A549 (cell line): ENCODE measurements around the gene TNS2. TPM values are rescaled to one million over a fixed set of nuclear protein-coding genes. Genes with fewer than 3 reads are reported as not detected.

Source experiments
- ATAC-seq, 2 experiments: fragments of 200-7000 bp in 1 of 2; fragments of >200 bp in 1 of 2; cut with Nextera tagmentation in 1 of 2; cut with Tn5 transposase in 1 of 2; 3 replicates each; pipeline versions ENCODE4 v1.8.0 to v1.9.1; 2018 to 2020; ENCODE audit warnings: mild to moderate bottlenecking in 1 of 2, moderate library complexity in 1 of 2
- CTCF ChIA-PET: fragments of 300-600 bp; sonication (Branson Sonifier 250); formaldehyde crosslinking; extraction: SDS; loops from one replicate; lab custom pipeline; 2021; ENCODE audit warnings: antibody characterized with exemption, inconsistent platforms; lab: Yijun Ruan, JAX
- POLR2A ChIA-PET: fragments of 350-600 bp; formaldehyde crosslinking; extraction: SDS; loops from one replicate; lab custom pipeline; 2021; ENCODE audit warnings: antibody characterized with exemption, inconsistent platforms; lab: Yijun Ruan, JAX
- DNase-seq, 2 experiments: peaks; one replicate each; pipeline versions ENCODE4 v3.0.0 to v3.0.0-alpha.2; 2011 to 2016; ENCODE audit warnings: low read depth in 1 of 2, low spot score in 1 of 2
- FAIRE-seq: peaks from 2 replicates; lab custom pipeline; 2011; peaks lifted over from hg19 to GRCh38; lab: Jason Lieb, UNC
- H3K27ac ChIP-seq, 2 experiments: fragments of >200 bp; sonication (Bioruptor Twin); formaldehyde crosslinking; 3 replicates each; pipeline ENCODE4 v1.5.1; 2016 to 2017
- H3K4me1 ChIP-seq: fragments of >200 bp; sonication (Bioruptor Twin); formaldehyde crosslinking; 3 replicates; pipeline ENCODE4 v1.6.1; 2016
- H3K4me2 ChIP-seq: fragments of >200 bp; sonication (Bioruptor Twin); formaldehyde crosslinking; 3 replicates; pipeline ENCODE4 v1.6.1; 2016
- H3K4me3 ChIP-seq: fragments of >200 bp; sonication (Bioruptor Twin); formaldehyde crosslinking; 3 replicates; pipeline ENCODE4 v1.5.1; 2016
- H3K9me3 ChIP-seq: fragments of >200 bp; sonication (Bioruptor Twin); formaldehyde crosslinking; 3 replicates; pipeline ENCODE4 v1.6.1; 2016
- BHLHE40 ChIP-seq: IDR thresholded peaks from 2 replicates; pipeline ENCODE4 v1.6.1; 2012; ENCODE audit warnings: low read depth, low read length, inconsistent platforms
- CBX2 ChIP-seq: fragments of 200-600 bp; sonication (generic); IDR thresholded peaks from 2 replicates; pipeline ENCODE4 v1.6.1; 2016; ENCODE audit warnings: low read depth, mild to moderate bottlenecking, borderline replicate concordance
- CBX8 ChIP-seq: fragments of 200-600 bp; sonication (generic); IDR thresholded peaks from 2 replicates; pipeline ENCODE4 v1.6.1; 2016
- CEBPB ChIP-seq, 2 experiments: fragments of >200 bp in 1 of 2; sonication (Bioruptor Twin) in 1 of 2; formaldehyde crosslinking in 1 of 2; IDR thresholded peaks; 2 replicates each; pipeline ENCODE4 v1.6.1; 2012 to 2016
- CHD2 ChIP-seq: fragments of 150-350 bp; IDR thresholded peaks from 2 replicates; pipeline ENCODE4 v1.6.1; 2014; ENCODE audit warnings: low read length; ENCODE audit not compliant: partially characterized antibody
- EHMT2 ChIP-seq: fragments of 200-600 bp; sonication (generic); IDR thresholded peaks from 2 replicates; pipeline ENCODE4 v1.6.1; 2016; ENCODE audit warnings: antibody characterized with exemption, low read depth, mild to moderate bottlenecking, moderate library complexity
- EP300 ChIP-seq, 2 experiments: fragments of >200 bp; sonication (Bioruptor Twin); formaldehyde crosslinking; IDR thresholded peaks; 2 replicates in 1 of 2; 3 replicates in 1 of 2; pipeline ENCODE4 v1.6.1; 2016 to 2017
- ESRRA ChIP-seq: fragments of 150-350 bp; IDR thresholded peaks from 2 replicates; pipeline ENCODE4 v1.6.1; 2014; ENCODE audit warnings: mild to moderate bottlenecking, low read length, borderline replicate concordance
- FOSB ChIP-seq: fragments of 250-450 bp; sonication (Bioruptor Pico); IDR thresholded peaks from 2 replicates; pipeline ENCODE4 v1.5.0; 2020; ENCODE audit warnings: mild to moderate bottlenecking, moderate library complexity
- FOSL2 ChIP-seq, 2 experiments: fragments of 450-650 bp in 1 of 2; fragments of >200 bp in 1 of 2; sonication (Bioruptor Twin) in 1 of 2; formaldehyde crosslinking; IDR thresholded peaks; 2 replicates each; pipeline versions ENCODE4 v1.5.0 to v1.6.1; 2016 to 2020; ENCODE audit warnings: mild to moderate bottlenecking in 1 of 2, moderate library complexity in 1 of 2
- FOXS1 ChIP-seq: fragments of 250-450 bp; sonication (Bioruptor Pico); IDR thresholded peaks from 2 replicates; pipeline ENCODE4 v1.5.0; 2020; ENCODE audit warnings: mild to moderate bottlenecking, moderate library complexity
- HES2 ChIP-seq: fragments of >200 bp; sonication (Bioruptor Twin); formaldehyde crosslinking; IDR thresholded peaks from 2 replicates; pipeline ENCODE4 v1.6.1; 2016
- HEYL ChIP-seq: fragments of 250-450 bp; sonication (Bioruptor Pico); IDR thresholded peaks from 2 replicates; pipeline ENCODE4 v1.8.0; 2021; ENCODE audit warnings: mild to moderate bottlenecking, moderate library complexity
- HOXA7 ChIP-seq: fragments of 250-450 bp; sonication (Bioruptor Pico); IDR thresholded peaks from 2 replicates; pipeline ENCODE4 v1.5.0; 2020; ENCODE audit warnings: mild to moderate bottlenecking, moderate library complexity
- HOXB5 ChIP-seq: fragments of 250-450 bp; sonication (Bioruptor Pico); IDR thresholded peaks from 2 replicates; pipeline ENCODE4 v1.5.0; 2020; ENCODE audit warnings: mild to moderate bottlenecking, moderate library complexity
- KDM1A ChIP-seq: fragments of 200-600 bp; sonication (generic); IDR thresholded peaks from 2 replicates; pipeline ENCODE4 v1.6.1; 2016; ENCODE audit warnings: low read depth, mild to moderate bottlenecking
- MAZ ChIP-seq: fragments of 150-350 bp; IDR thresholded peaks from 2 replicates; pipeline ENCODE4 v1.6.1; 2014; ENCODE audit warnings: antibody characterized with exemption, low read depth, low read length, borderline replicate concordance
- MYC ChIP-seq: IDR thresholded peaks from 2 replicates; pipeline ENCODE4 v1.6.1; 2012; ENCODE audit warnings: mild to moderate bottlenecking, inconsistent platforms, low read length, improper control_type of control experiment, borderline replicate concordance
- NR3C1 ChIP-seq: fragments of >200 bp; sonication (Bioruptor Twin); formaldehyde crosslinking; IDR thresholded peaks from 3 replicates; pipeline ENCODE4 v1.6.1; 2017
- PHF8 ChIP-seq: fragments of 200-600 bp; sonication (generic); IDR thresholded peaks from 2 replicates; pipeline ENCODE4 v1.6.1; 2016; ENCODE audit warnings: low read depth, mild to moderate bottlenecking, antibody characterized with exemption, moderate library complexity, borderline replicate concordance
- RAD21 ChIP-seq, 2 experiments: fragments of >200 bp in 1 of 2; sonication (Bioruptor Twin) in 1 of 2; formaldehyde crosslinking in 1 of 2; IDR thresholded peaks in 1 of 2; conservative IDR thresholded peaks in 1 of 2; 2 replicates in 1 of 2; 3 replicates in 1 of 2; pipeline ENCODE4 v1.6.1; 2012 to 2018; ENCODE audit warnings: inconsistent platforms in 1 of 2
- RCOR1 ChIP-seq: fragments of 150-350 bp; IDR thresholded peaks from 2 replicates; pipeline ENCODE4 v1.6.1; 2014; ENCODE audit warnings: antibody characterized with exemption, low read length, low read depth
- RNF2 ChIP-seq: fragments of 200-600 bp; sonication (generic); IDR thresholded peaks from 2 replicates; pipeline ENCODE4 v1.6.1; 2016; ENCODE audit warnings: low read depth, mild to moderate bottlenecking, antibody characterized with exemption, moderate library complexity, borderline replicate concordance
- SMC3 ChIP-seq: fragments of >200 bp; sonication (Bioruptor Twin); formaldehyde crosslinking; IDR thresholded peaks from 3 replicates; pipeline ENCODE4 v1.6.1; 2018; ENCODE audit warnings: inconsistent platforms
- SREBF2 ChIP-seq: fragments of 450-650 bp; IDR thresholded peaks from 2 replicates; pipeline ENCODE4 v1.6.1; 2014; ENCODE audit warnings: mild to moderate bottlenecking, moderate library complexity
- ZFP36 ChIP-seq: fragments of 450-650 bp; IDR thresholded peaks from 2 replicates; pipeline ENCODE4 v1.6.1; 2014; ENCODE audit warnings: borderline replicate concordance; ENCODE audit not compliant: partially characterized antibody
- WGBS: methylation state at CpG from one replicate; pipeline ENCODE4 v1.1.6; 2017; ENCODE audit errors: missing lambda C conversion rate; 5-methylcytosine and 5-hydroxymethylcytosine counted together
- polyA plus RNA-seq, 4 experiments: library from polyadenylated mRNA; depleted of rRNA in 3 of 4; stranded (reverse); fragments of >200 nt; fragmentation: RNase III in 1 of 4; extraction: RNeasy Plus Mini Kit Qiagen cat#74134 plus additional on column Dnase treatment in 1 of 4; gene quantifications; 2 replicates in 3 of 4; 3 replicates in 1 of 4; pipeline ENCODE4 v1.2.3, GENCODE V29; 2011 to 2017
- TF ChIP-seq, protein P1 (sequence below): fragments of 250-450 bp; sonication (Bioruptor Pico); IDR thresholded peaks from 2 replicates; pipeline ENCODE4 v1.5.0; 2021; ENCODE audit warnings: mild to moderate bottlenecking, moderate library complexity, borderline replicate concordance
- TF ChIP-seq, protein P2 (sequence below): fragments of 450-650 bp; IDR thresholded peaks from 2 replicates; pipeline ENCODE4 v1.6.1; 2014; ENCODE audit warnings: antibody characterized with exemption
- TF ChIP-seq, protein P3 (sequence below): IDR thresholded peaks from 2 replicates; pipeline ENCODE4 v1.6.1; 2012
- TF ChIP-seq, protein P4 (sequence below): fragments of 250-450 bp; sonication (Bioruptor Pico); IDR thresholded peaks from 2 replicates; pipeline ENCODE4 v1.5.0; 2020; ENCODE audit warnings: low read depth, mild to moderate bottlenecking, moderate library complexity

TNS2 gene
- polyA plus RNA-seq, 2 of the 4 experiments (the other 2 are of a cell fraction): 11.5 to 15.3 TPM

GRCh38 chr12:53090554-53090953, 40.7 kb downstream of the TNS2 start:
- FAIRE-seq (no peak), DNase-seq (no peak), ATAC-seq (0 out of 6 replicates have a peak, but pooled peaks of 1 of the 2 experiments have one; percentile 45)
- Histone ChIP-seq H3K27ac (no peak overlapping the region), H3K4me1 (peaks cover 12% of the 10 kb centered on the region), H3K9me3 (no peaks in the 10 kb centered on the region), H3K4me2 (no peak overlapping the region), H3K4me3 (no peak overlapping the region)
- 17% methylated on average over 2 of the region's 2 CpGs for WGBS
- TF ChIP-seq MAZ (no peak), EP300 (IDR thresholded peaks at IDR 0.05) (no peak), RNF2 (no peak), FOXS1 (CRISPR knock-in tag) (no peak), BHLHE40 (no peak), FOSL2 (IDR thresholded peaks at IDR 0.05) (no peak), FOSL2 (CRISPR knock-in tag; IDR thresholded peaks at IDR 0.05) (no peak), RAD21 (conservative IDR thresholded peaks at IDR 0.05 in 1 of 2, IDR thresholded peaks at IDR 0.05 in 1 of 2) (no peak), HES2 (no peak), CHD2 (no peak), SMC3 (no peak), CBX8 (no peak), NR3C1 (no peak), CBX2 (no peak), SREBF2 (no peak), RCOR1 (no peak), MYC (no peak)
- TF ChIP-seq, protein P1, sequence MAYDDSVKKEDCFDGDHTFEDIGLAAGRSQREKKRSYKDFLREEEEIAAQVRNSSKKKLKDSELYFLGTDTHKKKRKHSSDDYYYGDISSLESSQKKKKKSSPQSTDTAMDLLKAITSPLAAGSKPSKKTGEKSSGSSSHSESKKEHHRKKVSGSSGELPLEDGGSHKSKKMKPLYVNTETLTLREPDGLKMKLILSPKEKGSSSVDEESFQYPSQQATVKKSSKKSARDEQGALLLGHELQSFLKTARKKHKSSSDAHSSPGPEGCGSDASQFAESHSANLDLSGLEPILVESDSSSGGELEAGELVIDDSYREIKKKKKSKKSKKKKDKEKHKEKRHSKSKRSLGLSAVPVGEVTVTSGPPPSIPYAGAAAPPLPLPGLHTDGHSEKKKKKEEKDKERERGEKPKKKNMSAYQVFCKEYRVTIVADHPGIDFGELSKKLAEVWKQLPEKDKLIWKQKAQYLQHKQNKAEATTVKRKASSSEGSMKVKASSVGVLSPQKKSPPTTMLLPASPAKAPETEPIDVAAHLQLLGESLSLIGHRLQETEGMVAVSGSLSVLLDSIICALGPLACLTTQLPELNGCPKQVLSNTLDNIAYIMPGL: no peak
- ChIA-PET CTCF (interaction anchor here (0.9 to 38.0 kb wide), 3 partner anchors 8 to 107 kb away, joined by 3 to 1424 read pairs (median 10); partner anchors contain the start of genes SPRYD3 and TNS2), POLR2A (interaction anchor here (1.6 kb wide), 1 partner anchor 11 kb away, joined by 7 read pairs; the partner anchor contains the start of gene SPRYD3)

- WGBS: 73% methylated on average over 6 of the region's 6 CpGs
- H3K27ac ChIP-seq: no peak overlapping the region
- no peak overlapping the region for H3K4me3 ChIP-seq
- ATAC-seq: no peak
- H3K9me3 ChIP-seq: no peaks in the 10 kb centered on the region
- FAIRE-seq: no peak
- no peak overlapping the region for H3K4me2 ChIP-seq
- CTCF ChIA-PET: interaction anchor here (38.0 kb wide), 1 partner anchor 27 kb away, joined by 1424 read pairs; the partner anchor contains the start of genes SPRYD3 and TNS2
- POLR2A ChIA-PET: interaction anchor here (2.3 kb wide), 1 partner anchor 13 kb away, joined by 7 read pairs; the partner anchor contains the start of gene SPRYD3
- peaks cover 20% of the 10 kb centered on the region for H3K4me1 ChIP-seq
- no peak for DNase-seq
- TF ChIP-seq ZFP36: no peak
- TF ChIP-seq CEBPB (IDR thresholded peaks at IDR 0.05): no peak
- TF ChIP-seq, protein P2, sequence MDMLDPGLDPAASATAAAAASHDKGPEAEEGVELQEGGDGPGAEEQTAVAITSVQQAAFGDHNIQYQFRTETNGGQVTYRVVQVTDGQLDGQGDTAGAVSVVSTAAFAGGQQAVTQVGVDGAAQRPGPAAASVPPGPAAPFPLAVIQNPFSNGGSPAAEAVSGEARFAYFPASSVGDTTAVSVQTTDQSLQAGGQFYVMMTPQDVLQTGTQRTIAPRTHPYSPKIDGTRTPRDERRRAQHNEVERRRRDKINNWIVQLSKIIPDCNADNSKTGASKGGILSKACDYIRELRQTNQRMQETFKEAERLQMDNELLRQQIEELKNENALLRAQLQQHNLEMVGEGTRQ: no peak
Observed at GRCh38 chr12:53091756-53092155, 41.9 kb downstream of the TNS2 start.

GRCh38 chr12:53093777-53094393, 44.0 kb downstream of the TNS2 start:
- no peak overlapping the region for H3K4me3 ChIP-seq
- CTCF ChIA-PET: interaction anchor here (0.7 to 38.0 kb wide), 6 partner anchors 8 to 194 kb away, joined by 3 to 1424 read pairs (median 4); partner anchors contain the start of genes SPRYD3 and TNS2
- POLR2A ChIA-PET: interaction anchor here (0.6 to 2.3 kb wide), 2 partner anchors 15 to 40 kb away, joined by 3 to 7 read pairs; partner anchors contain the start of gene SPRYD3
- TF ChIP-seq HOXB5 (CRISPR knock-in tag) (no peak), PHF8 (no peak), EP300 (IDR thresholded peaks at IDR 0.05) (no peak), RNF2 (no peak), HOXA7 (CRISPR knock-in tag) (no peak), FOSB (CRISPR knock-in tag) (no peak), HEYL (no peak), ESRRA (no peak), CHD2 (no peak), KDM1A (no peak), EHMT2 (no peak)
- TF ChIP-seq, protein P3, sequence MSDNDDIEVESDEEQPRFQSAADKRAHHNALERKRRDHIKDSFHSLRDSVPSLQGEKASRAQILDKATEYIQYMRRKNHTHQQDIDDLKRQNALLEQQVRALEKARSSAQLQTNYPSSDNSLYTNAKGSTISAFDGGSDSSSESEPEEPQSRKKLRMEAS: no peak
- TF ChIP-seq, protein P4, sequence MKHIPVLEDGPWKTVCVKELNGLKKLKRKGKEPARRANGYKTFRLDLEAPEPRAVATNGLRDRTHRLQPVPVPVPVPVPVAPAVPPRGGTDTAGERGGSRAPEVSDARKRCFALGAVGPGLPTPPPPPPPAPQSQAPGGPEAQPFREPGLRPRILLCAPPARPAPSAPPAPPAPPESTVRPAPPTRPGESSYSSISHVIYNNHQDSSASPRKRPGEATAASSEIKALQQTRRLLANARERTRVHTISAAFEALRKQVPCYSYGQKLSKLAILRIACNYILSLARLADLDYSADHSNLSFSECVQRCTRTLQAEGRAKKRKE (CRISPR knock-in tag): no peak
- TF ChIP-seq, all 56 proteins: peak for 0
- Histone ChIP-seq H3K4me1 (peaks cover 30% of the 10 kb centered on the region), H3K9me3 (no peaks in the 10 kb centered on the region), H3K4me2 (no peak overlapping the region), H3K27ac (peak overlapping the region in 1 of 2 experiments; percentile 55; a peak in 3 of 6 replicates)
- FAIRE-seq: no peak
- no peak for DNase-seq
- 83% methylated on average over 6 of the region's 6 CpGs for WGBS
- no peak for ATAC-seq
